ENCODE measurements around the gene RABL2A.

DNA sequence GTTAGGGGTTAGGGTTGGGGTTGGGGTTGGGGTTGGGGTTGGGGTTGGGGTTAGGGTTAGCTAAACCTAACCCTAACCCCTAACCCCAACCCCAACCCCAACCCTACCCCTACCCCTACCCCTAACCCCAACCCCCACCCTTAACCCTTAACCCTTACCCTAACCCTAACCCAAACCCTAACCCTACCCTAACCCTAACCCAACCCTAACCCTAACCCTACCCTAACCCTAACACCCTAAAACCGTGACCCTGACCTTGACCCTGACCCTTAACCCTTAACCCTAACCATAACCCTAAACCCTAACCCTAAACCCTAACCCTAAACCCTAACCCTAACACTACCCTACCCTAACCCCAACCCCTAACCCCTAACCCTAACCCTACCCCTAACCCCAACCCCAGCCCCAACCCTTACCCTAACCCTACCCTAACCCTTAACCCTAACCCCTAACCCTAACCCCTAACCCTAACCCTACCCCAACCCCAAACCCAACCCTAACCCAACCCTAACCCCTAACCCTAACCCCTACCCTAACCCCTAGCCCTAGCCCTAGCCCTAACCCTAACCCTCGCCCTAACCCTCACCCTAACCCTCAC is 24.1 kb upstream of the RABL2A start:
- TF ChIP-seq, protein P1, sequence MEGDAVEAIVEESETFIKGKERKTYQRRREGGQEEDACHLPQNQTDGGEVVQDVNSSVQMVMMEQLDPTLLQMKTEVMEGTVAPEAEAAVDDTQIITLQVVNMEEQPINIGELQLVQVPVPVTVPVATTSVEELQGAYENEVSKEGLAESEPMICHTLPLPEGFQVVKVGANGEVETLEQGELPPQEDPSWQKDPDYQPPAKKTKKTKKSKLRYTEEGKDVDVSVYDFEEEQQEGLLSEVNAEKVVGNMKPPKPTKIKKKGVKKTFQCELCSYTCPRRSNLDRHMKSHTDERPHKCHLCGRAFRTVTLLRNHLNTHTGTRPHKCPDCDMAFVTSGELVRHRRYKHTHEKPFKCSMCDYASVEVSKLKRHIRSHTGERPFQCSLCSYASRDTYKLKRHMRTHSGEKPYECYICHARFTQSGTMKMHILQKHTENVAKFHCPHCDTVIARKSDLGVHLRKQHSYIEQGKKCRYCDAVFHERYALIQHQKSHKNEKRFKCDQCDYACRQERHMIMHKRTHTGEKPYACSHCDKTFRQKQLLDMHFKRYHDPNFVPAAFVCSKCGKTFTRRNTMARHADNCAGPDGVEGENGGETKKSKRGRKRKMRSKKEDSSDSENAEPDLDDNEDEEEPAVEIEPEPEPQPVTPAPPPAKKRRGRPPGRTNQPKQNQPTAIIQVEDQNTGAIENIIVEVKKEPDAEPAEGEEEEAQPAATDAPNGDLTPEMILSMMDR (IDR thresholded peaks at IDR 0.05), result no peak
- no peak for TF ChIP-seq POLR2A (IDR thresholded peaks at IDR 0.05)

All from heart left ventricle (tissue), 13 donors.